PC-9 (cell line): Measurements from ENCODE around the gene SESN1. TPM values are rescaled to one million over a fixed set of nuclear protein-coding genes. Genes with fewer than 3 reads are reported as not detected.

ENCODE experiments used
- BruUV-seq: library from RNA; stranded (reverse); fragments of 400-500 nt; replicated peaks from 2 replicates; lab custom pipeline; 2021; lab: Mats Ljungman, UMichigan
- CTCF ChIA-PET: fragments of 300-600 bp; sonication (Branson Sonifier 250); formaldehyde crosslinking; loops from one replicate; lab custom pipeline; 2022; ENCODE audit warnings: antibody characterized with exemption; lab: Charles Lee
- POLR2A ChIA-PET: fragments of 300-600 bp; sonication (Branson Sonifier 250); formaldehyde crosslinking; loops from one replicate; lab custom pipeline; 2022; ENCODE audit warnings: antibody characterized with exemption; ENCODE audit not compliant: unreplicated experiment; lab: Charles Lee
- DNase-seq, 2 experiments: peaks; one replicate each; pipeline versions ENCODE4 v3.0.0 to v3.0.0-alpha.2; 2015 to 2022; ENCODE audit warnings: mixed read lengths in 1 of 2
- H2AFZ ChIP-seq: fragments of 200-600 bp; sonication (generic); 2 replicates; pipeline ENCODE4 v1.8.1; 2017; ENCODE audit warnings: antibody characterized with exemption
- H3F3A ChIP-seq: fragments of 200-600 bp; sonication (generic); 2 replicates; pipeline ENCODE4 v1.8.1; 2017; ENCODE audit warnings: antibody characterized with exemption, mild to moderate bottlenecking, low read depth; ENCODE audit not compliant: insufficient read depth
- H3K27ac ChIP-seq: fragments of 200-600 bp; sonication (generic); 2 replicates; pipeline ENCODE4 v1.6.1; 2016; ENCODE audit warnings: mixed run types
- H3K27me3 ChIP-seq: fragments of 200-600 bp; sonication (generic); 2 replicates; pipeline ENCODE4 v1.6.1; 2016; ENCODE audit warnings: low read depth, mixed run types; ENCODE audit not compliant: insufficient read depth
- H3K36me3 ChIP-seq: fragments of 200-600 bp; sonication (generic); 2 replicates; pipeline ENCODE4 v1.6.1; 2016; ENCODE audit warnings: low read depth, mixed run types
- H3K4me1 ChIP-seq: fragments of 200-600 bp; sonication (generic); replicated peaks from 2 replicates; pipeline ENCODE4 v1.6.1; 2016; ENCODE audit warnings: mixed run types; ENCODE audit not compliant: insufficient read depth
- H3K4me2 ChIP-seq: fragments of 200-600 bp; sonication (generic); 2 replicates; pipeline ENCODE4 v1.6.1; 2017; ENCODE audit warnings: mixed run types
- H3K4me3 ChIP-seq: fragments of 200-600 bp; sonication (generic); 2 replicates; pipeline ENCODE4 v1.6.1; 2016; ENCODE audit warnings: mixed run types
- H3K79me2 ChIP-seq: fragments of 200-600 bp; sonication (generic); 2 replicates; pipeline ENCODE4 v1.6.1; 2017; ENCODE audit warnings: low read depth, mixed run types
- H3K9me2 ChIP-seq: fragments of 200-600 bp; sonication (generic); 2 replicates; pipeline ENCODE4 v1.8.1; 2017; ENCODE audit warnings: mild to moderate bottlenecking; ENCODE audit not compliant: insufficient read depth
- H3K9me3 ChIP-seq: fragments of 200-600 bp; sonication (generic); 2 replicates; pipeline ENCODE4 v1.8.1; 2016; ENCODE audit warnings: low read depth; ENCODE audit not compliant: insufficient read depth
- H4K20me1 ChIP-seq: fragments of 200-600 bp; sonication (generic); 2 replicates; pipeline ENCODE4 v1.8.1; 2017; ENCODE audit not compliant: insufficient read depth
- CTCF ChIP-seq: fragments of 200-600 bp; sonication (generic); conservative IDR thresholded peaks from 2 replicates; pipeline ENCODE4 v1.6.1; 2017; ENCODE audit warnings: mixed run types, antibody characterized with exemption, mild to moderate bottlenecking, moderate library complexity
- EZH2 ChIP-seq: fragments of 200-600 bp; sonication (generic); IDR thresholded peaks from 2 replicates; pipeline ENCODE4 v1.8.0; 2017; ENCODE audit warnings: antibody characterized with exemption, low read depth
- intact Hi-C: fragments of 100-400 bp; cut with micrococcal nuclease; formaldehyde crosslinking; loops from one replicate; pipeline ENCODE4 v1.10.0; 2022; ENCODE audit not compliant: unreplicated experiment
- total RNA-seq: library from RNA; stranded (reverse); gene quantifications from 2 replicates; pipeline ENCODE4 v1.2.3, GENCODE V29; 2021

SESN1 gene
- total RNA-seq, 1 experiment from 2014 or later = 6.5 TPM

- no peak overlapping the region for H3K27ac ChIP-seq
- no peaks in the 10 kb centered on the region for H3F3A ChIP-seq
- POLR2A ChIA-PET = no interaction called here
- no peaks in the 10 kb centered on the region for H3K9me3 ChIP-seq
- H3K4me1 ChIP-seq = peaks cover 4% of the 10 kb centered on the region; the same call in 1 of the 2 replicates
- H3K27me3 ChIP-seq = no peaks in the 10 kb centered on the region
- H4K20me1 ChIP-seq = no peaks in the 10 kb centered on the region
- no peak overlapping the region for H3K4me3 ChIP-seq
- no peaks in the 10 kb centered on the region for H3K9me2 ChIP-seq
- BruUV-seq = no TSS peak
- CTCF ChIA-PET = no interaction called here
- TF ChIP-seq CTCF (no peak), EZH2 (no peak)
- H3K36me3 ChIP-seq = no peaks in the 10 kb centered on the region
- DNase-seq = no peak
- H3K79me2 ChIP-seq = no peaks in the 10 kb centered on the region
- no peak overlapping the region for H2AFZ ChIP-seq
- no peak overlapping the region for H3K4me2 ChIP-seq
- intact Hi-C loops = no loop called here
Observed at GRCh38 chr6:109027964-109028363, 66.7 kb downstream of the SESN1 start.

GRCh38 chr6:109025639-109026038 lies 69.0 kb downstream of the SESN1 start:
- H3K4me1 ChIP-seq = no peaks in the 10 kb centered on the region
- H3F3A ChIP-seq = no peaks in the 10 kb centered on the region
- no peaks in the 10 kb centered on the region for H4K20me1 ChIP-seq
- TF ChIP-seq CTCF (no peak), EZH2 (no peak)
- H3K36me3 ChIP-seq = no peaks in the 10 kb centered on the region
- DNase-seq = no peak
- H3K9me2 ChIP-seq = no peaks in the 10 kb centered on the region
- ChIA-PET CTCF (no interaction called here), POLR2A (no interaction called here)
- no TSS peak for BruUV-seq
- H3K9me3 ChIP-seq = no peaks in the 10 kb centered on the region
- no peaks in the 10 kb centered on the region for H3K27me3 ChIP-seq
- no peak overlapping the region for H3K4me3 ChIP-seq
- H3K79me2 ChIP-seq = no peaks in the 10 kb centered on the region
- H2AFZ ChIP-seq = no peak overlapping the region
- intact Hi-C loops = no loop called here
- no peak overlapping the region for H3K27ac ChIP-seq
- H3K4me2 ChIP-seq = no peak overlapping the region

- Histone ChIP-seq H3K4me3 (no peak overlapping the region), H3K9me3 (no peaks in the 10 kb centered on the region), H3K4me2 (no peak overlapping the region), H2AFZ (no peak overlapping the region), H3K27ac (no peak overlapping the region), H3K4me1 (no peaks in the 10 kb centered on the region), H3K79me2 (no peaks in the 10 kb centered on the region), H4K20me1 (no peaks in the 10 kb centered on the region), H3K36me3 (no peaks in the 10 kb centered on the region), H3K27me3 (no peaks in the 10 kb centered on the region), H3K9me2 (peaks cover 5% of the 10 kb centered on the region), H3F3A (no peaks in the 10 kb centered on the region)
- ChIA-PET POLR2A (no interaction called here), CTCF (no interaction called here)
- DNase-seq = no peak
- intact Hi-C loops = no loop called here
- no TSS peak for BruUV-seq
- no peak for TF ChIP-seq CTCF
- no peak for TF ChIP-seq EZH2
Observed at GRCh38 chr6:109024784-109025183, 69.9 kb downstream of the SESN1 start.
